NCI-H2029 treated with DMSO at 0.1 percent for 48 hours (cell line): ENCODE data around the gene NPHP4.

Experiments
- DNase-seq: peaks from one replicate; lab custom pipeline; 2025; lab: John Stamatoyannopoulos, UW

Gene NPHP4

DNA sequence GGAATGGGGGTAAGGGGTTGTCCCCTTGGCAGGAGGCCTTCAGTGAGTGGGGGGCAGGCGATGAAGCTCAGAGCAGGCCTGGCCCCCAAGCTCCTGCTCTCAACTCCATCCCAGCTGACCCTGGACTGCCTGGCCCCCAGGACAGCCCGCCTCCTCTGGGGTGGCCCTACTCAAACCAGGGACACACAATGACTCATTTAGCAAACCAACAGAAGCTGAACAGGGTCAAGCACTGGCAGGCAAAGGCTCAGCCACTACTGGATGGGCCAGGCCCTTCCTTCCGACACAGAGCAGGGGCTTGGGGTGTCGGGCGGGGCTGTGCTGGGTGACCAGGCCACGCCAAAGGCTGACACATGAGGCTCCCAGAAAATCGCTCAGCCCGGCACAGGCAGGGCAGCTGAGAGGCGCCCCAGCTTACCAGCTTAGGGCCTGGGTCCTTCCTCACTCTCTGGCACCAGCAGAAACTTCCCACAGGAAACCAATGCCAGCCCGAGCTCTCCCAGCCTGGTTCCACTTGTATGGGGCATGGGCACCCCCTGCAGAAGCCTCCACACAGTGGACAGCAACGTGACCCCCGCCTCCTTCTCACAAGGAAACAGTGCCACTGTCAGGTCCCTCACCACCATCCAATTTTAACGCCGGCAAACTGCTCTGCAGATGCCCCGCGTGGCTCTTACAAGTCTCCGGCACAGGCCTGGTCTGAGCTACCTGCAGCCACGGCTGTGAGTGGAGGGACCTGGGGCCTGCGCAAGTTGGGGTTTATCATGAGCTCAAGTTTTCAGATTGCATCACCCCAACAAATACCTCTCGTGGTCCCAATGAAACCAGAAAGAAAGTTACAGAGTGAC is 114.3 kb downstream of the NPHP4 start:
- DNase-seq, result no peak

DNA sequence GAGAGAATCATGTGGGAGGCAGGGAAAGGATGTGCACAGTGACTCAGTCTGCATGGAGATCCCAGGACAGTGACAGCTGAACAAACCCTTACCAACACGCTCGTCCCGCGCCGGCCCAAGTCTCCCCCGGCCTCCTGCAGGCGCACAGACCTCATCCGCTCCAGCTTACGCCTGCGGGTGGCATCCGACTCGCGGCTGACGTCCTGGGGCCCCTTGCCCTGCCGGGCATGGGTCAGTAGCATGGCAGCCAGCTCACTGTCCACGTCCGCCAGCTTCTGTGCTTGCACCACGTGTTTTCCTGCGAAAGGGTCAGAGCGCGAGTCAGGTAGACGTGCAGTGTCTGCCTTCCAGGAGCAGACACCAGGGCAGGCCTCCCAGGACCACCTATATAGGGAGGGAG is 115.2 kb downstream of the NPHP4 start:
- DNase-seq, result no peak

DNA sequence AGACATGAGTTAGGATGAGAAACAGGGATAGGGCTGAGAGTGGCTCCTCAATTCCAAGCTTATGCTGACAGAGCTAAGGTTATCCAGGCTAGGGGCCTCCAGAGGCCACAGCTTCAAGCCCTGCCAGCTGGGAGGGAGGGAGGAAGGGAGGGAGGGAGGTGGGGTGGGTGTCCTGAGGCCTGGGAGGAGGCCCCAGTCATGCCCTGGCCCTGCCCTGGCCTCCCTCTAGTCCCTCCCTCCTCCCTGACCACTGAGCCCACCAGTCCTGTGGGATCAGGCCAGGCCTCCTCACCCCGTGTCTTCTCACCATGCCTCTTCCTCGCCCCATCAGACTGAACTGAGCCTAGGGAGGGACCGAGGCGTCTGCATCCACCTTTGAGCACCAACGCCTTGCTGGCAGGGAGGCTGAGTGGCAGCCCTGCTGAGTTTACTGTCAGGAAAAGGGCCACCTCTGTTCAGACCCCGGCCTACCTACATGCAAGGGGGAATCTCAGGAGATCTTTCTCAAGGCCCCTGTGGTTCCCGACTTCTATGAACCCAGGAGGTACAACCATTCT is 116.1 kb downstream of the NPHP4 start:
- DNase-seq, result no peak

DNA sequence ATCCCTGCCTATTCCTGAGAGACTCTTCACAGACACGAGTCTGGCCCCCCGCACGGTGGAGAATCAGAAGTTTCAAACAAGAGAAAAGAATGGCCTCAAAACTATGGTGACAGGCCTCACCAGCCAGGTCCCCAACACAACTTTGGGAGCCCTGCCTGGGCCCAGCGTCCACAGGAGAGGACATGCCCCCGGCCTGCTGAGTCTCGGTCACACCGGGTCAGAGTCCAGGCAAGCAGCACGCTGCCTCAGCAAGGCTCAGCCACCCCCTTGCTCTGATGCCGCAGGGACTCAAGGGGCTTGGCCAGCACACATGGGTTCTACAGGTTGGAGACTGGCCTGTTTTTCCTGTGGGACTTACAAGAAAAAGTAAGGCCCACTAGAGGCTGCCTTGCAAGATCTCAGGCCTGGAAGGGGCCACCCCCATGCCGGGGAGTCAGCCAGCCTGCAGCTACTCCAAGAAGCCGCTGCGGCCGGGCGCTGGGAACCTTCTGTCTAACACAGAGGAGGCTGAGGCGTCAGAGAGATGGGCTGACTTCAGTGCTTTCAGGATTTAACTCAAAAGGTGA is 116.8 kb downstream of the NPHP4 start:
- no peak for DNase-seq

DNA sequence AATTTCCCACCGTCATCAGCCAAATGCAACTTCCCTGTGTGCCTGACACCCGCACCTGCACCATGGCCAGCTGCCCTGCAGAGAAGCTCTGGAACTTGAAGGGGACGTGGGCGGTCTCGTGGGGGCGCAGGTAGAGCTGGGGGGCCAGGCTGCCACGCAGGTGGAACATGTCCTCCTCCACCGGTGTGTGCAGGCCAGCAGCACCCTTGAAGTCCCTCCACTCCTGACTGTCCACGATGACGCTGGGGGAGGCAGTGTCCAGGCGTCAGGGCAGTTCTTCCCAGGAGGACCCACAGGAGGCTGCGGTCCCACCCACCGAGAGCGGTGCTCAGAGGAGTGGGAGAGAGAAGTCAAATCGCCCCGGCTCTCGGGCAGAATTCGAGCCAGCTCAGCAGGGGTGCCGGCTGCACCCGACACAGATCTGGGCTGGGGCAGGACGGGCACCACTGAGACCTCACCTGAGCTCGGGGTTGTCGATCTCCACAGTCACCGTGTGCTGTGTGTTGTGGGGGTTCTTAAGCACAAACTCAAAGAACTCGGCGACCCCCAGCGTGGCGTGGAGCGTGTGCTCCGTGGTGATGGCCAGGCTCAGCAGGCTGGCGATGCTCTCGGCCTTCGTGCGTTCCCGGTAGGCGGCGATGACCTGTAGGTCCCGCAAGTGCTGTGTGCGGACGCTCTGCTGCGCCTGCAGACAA is 117.7 kb downstream of the NPHP4 start:
- no peak for DNase-seq

DNA sequence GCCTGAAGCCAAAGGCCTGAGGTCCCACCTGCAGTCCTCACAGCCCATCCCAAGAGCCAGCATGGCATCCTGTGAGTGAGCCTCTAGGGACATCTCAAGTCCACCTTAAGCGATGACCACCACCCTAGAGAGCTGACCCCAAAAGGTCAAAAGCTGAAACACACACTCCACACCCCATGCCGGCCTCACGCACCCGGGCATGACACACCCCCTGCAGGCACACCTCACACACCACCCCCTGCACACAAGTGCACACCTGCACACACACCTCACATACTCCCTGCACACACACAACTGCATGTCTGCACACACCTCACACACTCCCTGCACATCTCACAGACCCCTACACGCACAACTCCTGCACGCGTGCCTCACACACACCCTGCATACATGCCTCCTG is 118.7 kb downstream of the NPHP4 start:
- DNase-seq, result no peak

DNA sequence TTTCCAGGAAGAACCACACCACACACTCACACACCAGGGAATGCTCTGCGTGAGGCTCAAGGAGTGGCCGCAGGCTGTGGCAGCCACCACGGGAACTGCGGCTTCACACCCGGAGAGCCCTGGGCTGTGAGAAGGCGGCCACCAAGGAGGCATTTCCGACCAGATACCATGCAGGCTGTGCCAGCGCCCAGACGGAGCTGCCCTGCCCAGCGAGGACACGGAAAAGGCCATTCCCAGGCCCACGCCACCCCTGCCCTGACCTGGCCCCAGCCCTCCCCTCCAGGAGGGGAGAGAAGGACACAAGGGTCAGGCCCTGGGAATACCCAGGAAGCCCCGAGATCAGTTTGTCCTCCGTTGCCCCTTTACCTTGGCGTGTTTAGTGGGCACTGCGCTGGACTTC is 119.3 kb downstream of the NPHP4 start:
- DNase-seq, result no peak

DNA sequence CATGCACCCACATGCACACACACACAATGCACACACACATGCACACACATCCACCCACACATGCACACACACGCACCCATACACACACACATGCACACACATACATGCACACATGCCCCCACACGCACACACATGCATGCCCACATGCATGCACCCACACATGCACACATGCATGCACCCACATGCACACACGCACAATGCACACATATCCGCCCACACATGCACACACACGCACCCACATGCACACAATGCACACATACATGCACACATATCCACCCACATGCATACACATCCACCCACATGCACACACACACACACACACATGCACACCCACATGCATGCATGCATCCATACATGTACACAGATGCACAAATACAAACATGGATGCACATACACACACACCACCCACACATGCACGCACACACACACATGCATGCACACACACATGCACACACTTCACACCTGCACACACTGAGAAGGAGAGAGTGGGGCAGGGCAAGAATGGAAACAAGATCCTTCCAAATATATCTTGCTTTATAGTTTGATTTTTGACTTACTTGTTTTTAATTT is 123.2 kb downstream of the NPHP4 start:
- no peak for DNase-seq

DNA sequence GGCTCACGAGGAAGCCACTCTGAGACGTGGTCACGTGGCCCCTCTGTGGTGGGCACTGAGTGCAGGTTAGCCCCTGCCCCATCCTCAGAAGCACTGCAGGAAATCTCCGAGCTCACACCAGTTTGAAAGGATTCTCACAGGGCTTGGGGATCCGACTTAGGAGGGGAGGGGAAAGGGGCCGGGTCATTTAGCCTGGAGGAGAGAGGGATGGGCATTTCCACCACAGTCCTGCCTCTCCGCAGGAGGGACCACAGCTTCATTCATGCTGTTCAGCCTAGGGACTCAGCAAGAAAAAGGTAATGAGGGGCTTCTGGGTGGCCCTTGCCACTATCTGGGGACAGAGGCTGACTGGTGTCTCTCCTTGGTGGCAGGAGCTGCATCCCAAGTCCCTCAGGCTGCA is 126.5 kb downstream of the NPHP4 start:
- no peak for DNase-seq

DNA sequence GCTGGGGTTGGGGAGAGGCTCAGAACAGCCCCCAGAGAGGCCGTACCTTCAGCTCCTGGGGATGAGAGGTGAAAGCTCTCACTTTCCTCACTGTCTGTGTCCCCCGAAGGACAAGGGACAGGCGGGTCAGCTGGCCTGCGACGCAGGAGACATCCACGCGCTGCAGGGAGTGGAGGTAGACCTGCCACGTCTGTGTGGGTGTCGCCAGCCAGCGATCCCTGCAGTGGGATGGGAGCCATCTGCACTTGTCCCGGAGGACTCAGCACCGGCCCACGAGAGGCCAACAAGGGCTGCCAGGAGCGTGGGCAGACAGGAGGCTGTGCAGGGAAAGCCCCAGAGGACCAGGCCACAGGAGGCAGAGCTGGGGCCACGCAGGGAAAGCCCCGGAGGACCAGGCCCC is 127.2 kb downstream of the NPHP4 start:
- DNase-seq, result no peak

DNA sequence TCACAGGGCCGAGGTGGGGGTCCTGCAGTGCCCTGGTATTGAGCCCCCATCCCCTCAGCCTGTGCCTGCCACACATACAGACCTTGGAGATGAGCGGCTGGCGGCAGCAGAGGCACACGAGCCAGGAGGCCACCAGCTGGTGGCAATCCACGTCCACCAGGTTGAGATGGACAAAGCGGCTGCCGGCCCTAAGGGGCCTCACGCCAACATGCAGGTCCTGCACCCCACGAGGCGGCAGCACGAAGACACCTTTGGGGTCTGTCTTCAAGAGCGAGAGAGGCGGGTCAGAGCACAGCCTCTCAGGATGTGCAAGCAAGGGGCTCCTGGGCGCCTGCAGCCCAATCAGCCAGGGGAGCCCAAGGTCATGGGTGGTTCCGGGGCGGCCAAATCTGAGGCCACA is 128.0 kb downstream of the NPHP4 start:
- no peak for DNase-seq

DNA sequence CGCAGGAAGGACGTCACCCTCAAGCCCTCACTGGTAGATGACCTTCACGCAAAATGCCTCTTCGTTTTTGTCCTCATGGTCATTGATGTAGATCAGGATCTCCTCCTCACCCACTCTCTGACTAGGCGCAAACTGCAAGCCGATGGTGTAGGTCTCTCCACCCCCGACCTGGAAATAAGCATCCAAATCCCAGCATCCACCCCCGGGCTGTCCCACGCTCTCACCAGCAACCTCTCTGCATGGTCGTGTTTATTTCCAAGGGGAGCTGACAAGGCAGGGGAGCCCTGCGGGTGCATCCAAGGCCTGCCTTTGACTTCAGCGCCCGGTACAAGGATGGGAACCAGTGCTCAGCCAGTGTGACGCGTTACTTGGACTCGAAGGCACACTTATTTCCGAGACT is 129.0 kb downstream of the NPHP4 start:
- DNase-seq, result no peak

DNA sequence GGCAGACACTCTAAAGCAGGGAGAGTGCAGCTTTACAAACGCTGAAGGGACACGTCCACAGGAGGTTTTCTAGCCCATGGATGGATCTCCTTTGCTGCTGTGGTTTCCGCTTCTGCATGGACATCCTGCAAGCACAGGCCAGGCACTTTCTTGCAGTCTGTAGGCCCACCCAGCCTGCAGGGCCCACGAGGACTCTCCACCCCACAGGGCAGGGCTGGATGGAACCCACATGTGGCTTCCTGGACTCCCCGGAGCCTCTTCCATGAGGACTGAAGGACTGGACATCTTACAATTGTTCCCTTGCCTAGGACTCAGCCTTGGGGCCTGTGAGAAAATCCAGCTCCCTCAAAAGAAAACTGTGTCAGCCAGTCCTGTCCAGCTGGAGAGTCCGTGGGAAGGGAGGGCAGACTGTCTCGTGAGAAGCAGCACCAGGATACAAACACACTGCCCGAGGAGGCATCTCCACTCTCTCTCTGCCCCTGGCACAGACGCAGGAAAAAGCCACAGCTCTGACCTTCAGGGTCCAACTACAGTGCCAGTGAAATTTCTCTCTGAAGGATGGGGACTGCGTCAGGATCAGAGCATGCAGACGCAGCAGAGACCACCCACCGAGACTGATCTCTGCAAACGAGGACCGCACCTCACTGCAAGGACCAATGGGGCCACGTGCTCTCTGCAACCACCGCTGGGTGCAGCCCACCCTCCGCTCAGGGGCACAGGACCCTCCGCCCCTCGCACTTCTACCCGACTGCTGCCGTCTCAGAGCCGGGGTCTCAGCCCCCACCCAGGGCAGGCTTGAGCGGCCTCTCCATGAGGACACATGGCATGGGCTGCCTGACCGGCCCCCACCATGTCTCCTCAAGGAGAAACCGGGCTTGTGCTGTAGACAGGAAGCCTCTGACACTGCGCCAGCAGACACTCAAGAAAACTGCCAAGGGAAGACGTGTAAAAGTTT is 130.1 kb downstream of the NPHP4 start:
- no peak for DNase-seq

DNA sequence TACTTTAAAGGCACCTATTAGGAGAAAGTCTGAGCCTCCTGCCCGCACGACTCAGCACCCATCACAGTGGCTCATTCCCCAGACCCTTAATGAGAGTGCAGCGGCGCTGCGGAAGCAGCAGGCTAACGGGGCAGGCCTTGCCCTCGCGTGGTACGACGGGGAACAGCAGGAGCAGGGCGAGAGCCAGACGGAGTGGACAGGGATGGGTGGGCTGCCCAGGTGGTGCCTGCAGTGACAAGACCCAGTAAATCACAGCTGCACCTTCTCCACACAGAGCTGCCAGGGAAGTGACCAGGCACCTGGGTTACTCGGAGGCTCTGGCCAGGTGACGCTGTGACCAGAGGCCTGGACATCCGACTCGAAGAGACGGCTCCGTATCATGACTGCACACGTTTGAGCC is 131.9 kb downstream of the NPHP4 start:
- DNase-seq, result no peak

DNA sequence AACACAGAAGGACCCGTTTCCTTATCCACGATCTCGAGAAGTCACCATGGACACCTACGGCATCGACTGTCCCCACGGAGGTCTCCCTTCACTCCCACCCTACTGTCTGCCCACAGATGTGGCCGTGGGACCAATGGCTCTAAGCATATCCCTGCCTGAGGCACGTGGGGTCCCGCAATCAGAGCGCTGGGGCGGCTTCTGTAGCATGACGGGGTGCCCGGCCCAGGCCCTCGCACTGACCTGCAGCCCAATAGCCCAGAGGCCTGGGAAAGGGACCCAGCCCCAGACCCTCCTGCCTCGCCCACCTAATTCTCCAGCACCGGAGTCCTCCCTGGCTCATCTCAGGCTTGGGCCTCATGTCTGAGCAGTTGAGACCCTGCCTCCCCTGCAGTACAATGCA is 132.5 kb downstream of the NPHP4 start:
- DNase-seq, result no peak

DNA sequence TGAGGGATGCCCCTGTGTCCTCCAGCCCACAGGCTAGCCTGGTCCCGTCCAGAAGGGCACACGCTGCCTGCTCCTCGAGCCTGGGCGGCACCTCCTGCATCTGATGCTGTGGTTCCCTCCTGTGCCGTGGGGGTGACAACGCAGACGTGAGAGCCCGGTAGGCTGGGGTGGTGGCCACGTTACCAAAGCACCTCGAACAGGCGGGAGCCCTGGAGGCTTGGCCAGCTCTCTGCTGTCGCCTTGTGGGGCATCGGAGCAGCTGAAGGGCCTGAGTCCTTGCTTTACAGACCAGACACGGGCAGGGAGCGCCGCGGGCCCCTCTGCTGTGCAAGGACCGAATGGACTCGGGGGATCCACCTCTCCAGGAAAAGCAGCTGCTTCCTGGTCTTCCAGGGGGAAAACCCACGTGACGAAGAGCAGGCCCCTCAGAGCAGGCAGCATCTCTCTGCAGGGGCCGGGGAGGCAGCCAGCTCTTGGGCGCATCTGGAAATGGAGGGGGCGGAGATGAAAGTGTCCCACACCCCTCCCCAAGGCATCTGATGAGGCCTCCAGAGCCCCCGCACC is 133.3 kb downstream of the NPHP4 start:
- no peak for DNase-seq

DNA sequence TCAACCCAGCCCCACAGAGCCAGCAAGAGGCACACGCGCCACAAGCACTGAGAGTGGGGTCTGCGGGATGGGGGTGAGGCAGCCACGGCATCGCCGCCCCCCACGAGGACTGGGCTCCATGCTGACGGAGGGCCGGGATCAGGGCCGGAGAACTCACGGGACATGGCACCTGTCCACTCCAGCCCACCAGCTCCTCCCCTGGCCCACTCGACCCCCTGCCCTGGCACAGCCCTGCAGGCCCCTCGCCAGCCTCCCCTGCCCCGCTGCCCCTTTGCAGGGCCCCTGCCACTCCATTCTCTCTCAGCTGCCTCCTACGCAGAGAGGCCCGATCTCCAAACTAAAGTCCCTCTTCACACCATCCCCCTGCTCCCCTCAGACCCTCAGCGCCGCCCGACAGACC is 134.0 kb downstream of the NPHP4 start:
- DNase-seq, result no peak

DNA sequence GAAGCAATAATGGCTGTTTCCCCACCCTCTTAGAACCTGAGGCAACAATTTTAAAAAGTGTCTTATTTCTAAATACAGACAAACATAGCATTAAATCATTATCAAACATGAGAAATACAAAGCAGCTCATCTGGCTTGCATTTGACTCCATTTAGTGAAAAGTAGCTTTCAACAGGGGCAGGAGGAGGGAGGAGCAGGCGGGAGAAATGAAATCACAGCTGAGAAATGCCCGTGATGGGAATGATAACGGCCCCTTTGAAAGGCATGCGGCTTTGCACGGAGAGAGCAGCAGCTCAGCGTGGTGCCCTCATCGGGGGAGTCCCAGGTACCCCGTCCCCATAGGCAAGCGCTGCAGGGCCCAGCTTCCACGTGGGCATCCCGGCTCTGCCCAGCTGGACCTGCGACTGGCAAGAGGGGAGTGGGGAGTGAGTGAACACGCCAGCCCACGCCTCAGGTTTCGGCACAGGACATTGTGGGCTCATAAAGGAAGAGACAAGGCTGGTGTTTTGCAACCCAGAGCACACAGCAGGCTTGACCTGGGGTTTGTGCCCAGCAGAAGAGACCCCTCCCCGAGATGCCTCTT is 134.6 kb downstream of the NPHP4 start:
- no peak for DNase-seq

DNA sequence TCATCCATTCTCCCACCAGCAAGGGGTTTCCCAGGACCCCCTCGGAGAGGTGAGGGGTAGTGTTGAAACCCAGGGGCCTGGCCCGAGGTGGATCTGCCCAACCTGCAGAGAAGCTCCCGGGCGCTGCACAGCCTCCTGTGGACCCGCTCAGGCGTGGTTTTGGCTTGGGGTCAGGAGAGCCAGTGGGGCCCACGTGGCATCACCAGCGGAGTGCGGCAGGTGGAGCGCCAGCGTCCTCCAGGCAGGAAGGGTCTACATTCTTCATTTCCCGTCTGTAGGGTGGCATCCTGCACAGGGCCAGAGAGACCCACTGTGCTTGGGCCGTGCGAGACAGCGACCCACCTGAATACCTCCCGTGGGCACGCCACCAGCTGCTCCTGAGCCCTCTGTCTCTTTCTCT is 135.2 kb downstream of the NPHP4 start:
- DNase-seq, result no peak

DNA sequence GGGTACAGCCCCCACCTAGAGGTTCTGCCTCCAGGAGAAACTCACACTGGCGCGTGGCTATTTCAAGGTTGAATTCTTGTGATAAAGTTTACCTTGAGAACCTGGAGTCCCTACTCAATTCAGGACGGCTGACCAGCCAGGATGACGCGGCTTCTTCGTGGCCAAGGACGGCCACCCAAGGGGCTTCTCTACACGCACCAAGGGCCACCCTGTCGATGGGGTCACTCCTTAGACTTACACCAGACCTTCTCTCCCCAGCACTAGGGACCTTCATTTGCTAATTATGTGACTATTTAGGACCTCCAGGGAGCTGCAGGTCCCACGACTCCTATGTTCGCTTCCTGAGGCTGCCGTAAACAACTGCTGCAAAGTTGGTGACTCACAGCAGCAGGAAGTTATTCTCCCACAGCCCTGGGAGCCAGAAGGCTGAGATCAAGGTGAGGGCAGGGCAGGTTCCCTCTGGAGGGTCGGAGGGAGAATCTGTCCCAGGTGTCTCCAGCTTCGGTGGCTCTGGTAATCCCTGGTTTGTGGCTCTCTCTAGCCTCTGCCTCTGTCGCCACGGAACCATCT is 135.9 kb downstream of the NPHP4 start:
- no peak for DNase-seq
